Choroid plexus epithelial cell (primary cell): ENCODE measurements around the gene TIMM13.

Source experiments
- DNase-seq: peaks from one replicate; pipeline ENCODE4 v3.0.0-alpha.2; 2010; ENCODE audit warnings: low read depth
- H3K4me3 ChIP-seq: 2 replicates; pipeline ENCODE4 v1.5.1; 2011; ENCODE audit warnings: low read depth, mild to moderate bottlenecking, control low read depth, low read length, moderate library complexity
- TF ChIP-seq, protein P1 (sequence below): conservative IDR thresholded peaks from 2 replicates; pipeline ENCODE4 v1.5.1; 2011; ENCODE audit warnings: low read depth, mild to moderate bottlenecking, control low read depth, inconsistent platforms, low read length, moderate library complexity

Gene TIMM13

DNA sequence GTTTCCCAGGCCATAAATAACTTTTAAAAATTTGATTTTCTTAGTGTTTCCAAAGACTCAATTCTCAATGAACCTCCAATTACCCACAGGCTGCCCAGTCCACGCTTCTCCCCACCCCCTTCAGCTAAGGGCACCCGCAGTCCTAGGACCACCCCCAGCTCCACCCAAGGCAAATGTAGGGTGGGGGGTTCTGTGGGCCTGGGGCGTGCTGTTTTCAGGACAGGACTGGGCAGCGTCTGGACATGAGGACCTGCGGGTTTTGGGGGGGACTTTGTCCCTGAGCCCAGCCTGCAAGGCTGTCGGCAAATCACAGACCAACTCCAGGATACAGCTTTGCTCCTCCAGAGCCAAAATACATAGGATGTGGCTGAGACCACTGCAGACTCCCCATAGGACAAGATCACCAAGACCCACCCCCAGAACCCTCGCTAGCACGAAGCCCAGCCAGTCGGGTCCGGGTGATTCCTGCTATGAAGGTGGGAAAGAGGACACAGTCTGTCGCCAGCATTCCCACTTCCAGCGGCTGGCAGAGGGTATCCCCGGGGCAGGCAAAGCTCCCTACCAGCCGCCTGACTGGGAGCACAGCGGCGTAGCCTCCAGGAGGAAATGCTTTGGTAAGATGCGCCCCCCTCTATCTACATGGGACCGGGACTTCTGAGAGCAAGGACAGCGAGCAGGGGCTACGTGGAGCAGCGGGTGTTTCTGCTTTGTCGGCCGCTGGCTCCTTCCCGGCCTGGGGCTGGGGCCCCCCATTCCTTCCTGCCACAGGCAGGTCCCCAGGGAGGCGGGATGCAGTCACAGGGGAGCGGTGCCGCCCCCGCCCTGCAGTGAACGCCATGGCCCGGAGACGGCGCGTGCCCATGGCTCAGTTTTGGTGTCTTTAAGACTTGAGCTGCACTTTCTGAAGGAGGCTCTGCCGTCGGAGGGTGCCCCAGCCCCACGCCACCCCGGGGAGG, 1.6 kb upstream of the TIMM13 start:
- TF ChIP-seq, protein P1, sequence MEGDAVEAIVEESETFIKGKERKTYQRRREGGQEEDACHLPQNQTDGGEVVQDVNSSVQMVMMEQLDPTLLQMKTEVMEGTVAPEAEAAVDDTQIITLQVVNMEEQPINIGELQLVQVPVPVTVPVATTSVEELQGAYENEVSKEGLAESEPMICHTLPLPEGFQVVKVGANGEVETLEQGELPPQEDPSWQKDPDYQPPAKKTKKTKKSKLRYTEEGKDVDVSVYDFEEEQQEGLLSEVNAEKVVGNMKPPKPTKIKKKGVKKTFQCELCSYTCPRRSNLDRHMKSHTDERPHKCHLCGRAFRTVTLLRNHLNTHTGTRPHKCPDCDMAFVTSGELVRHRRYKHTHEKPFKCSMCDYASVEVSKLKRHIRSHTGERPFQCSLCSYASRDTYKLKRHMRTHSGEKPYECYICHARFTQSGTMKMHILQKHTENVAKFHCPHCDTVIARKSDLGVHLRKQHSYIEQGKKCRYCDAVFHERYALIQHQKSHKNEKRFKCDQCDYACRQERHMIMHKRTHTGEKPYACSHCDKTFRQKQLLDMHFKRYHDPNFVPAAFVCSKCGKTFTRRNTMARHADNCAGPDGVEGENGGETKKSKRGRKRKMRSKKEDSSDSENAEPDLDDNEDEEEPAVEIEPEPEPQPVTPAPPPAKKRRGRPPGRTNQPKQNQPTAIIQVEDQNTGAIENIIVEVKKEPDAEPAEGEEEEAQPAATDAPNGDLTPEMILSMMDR, result no peak
- H3K4me3 ChIP-seq, result no peak overlapping the region
- no peak for DNase-seq

DNA sequence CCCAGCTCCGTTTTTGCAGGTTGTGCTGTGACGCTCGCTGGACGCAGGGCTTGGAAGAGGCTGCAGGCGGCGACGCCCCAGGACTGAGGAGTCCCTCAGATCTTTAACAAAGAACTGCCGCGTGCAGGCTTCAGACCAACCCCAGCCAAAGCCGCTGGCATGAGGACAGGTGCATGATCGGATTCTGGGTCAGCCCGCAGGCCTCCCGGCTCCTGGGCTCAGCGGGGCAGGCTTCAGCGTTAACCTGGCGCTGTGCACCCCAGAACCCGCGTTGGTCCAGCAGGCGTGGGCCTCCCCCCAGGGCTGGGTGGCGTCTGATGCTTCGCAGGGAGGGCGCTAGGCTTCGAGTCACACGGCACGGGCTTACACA, 920 bp upstream of the TIMM13 start:
- H3K4me3 ChIP-seq, result peak overlapping the region; percentile 95

DNA sequence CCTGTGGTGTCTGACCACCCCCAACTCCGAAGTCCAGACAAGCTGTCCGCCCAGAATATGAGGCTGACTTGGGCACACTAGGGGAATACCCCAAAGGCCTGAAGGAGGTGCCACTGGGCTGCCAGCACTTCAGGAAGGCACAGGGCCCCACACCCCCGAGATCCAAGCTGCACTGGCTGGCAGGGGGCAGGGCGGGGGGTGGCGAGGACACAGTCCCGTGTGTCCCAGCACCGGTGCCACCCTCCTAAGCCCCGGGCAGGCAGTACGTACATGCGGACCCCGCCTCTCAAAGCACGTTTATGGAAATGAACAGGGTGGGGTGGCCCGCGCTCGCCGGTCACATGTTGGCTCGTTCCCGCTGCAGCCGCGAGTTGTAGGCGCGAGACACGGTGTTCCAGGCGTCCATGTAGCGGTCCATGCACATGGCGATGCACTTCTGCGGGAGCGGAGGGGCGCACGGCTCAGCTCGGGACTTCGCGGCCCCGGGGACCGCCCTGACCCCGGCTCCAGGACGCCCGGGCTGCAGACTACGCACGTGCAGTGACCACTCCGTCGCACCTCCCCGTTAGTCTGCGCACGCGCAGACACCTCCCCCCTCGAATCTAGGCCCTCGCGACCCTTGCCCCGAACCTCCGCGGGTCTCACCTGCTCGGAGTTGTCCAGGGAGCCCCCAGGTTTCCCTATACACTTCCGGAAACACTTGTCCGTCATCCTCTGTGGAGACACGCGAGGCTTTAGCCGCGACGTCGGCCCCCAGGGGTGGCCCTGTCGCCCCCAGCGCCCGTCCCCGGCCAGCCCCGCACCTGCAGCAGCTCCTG, 566 bp downstream of the TIMM13 start:
- DNase-seq, result peak; percentile 35
- peak overlapping the region; percentile 95 for H3K4me3 ChIP-seq
- TF ChIP-seq, protein P1, result no peak

More for the DNA sequence above, 920 bp upstream of the TIMM13 start:
- TF ChIP-seq, protein P1, result peak; percentile 14
- peak; percentile 40 for DNase-seq

DNA sequence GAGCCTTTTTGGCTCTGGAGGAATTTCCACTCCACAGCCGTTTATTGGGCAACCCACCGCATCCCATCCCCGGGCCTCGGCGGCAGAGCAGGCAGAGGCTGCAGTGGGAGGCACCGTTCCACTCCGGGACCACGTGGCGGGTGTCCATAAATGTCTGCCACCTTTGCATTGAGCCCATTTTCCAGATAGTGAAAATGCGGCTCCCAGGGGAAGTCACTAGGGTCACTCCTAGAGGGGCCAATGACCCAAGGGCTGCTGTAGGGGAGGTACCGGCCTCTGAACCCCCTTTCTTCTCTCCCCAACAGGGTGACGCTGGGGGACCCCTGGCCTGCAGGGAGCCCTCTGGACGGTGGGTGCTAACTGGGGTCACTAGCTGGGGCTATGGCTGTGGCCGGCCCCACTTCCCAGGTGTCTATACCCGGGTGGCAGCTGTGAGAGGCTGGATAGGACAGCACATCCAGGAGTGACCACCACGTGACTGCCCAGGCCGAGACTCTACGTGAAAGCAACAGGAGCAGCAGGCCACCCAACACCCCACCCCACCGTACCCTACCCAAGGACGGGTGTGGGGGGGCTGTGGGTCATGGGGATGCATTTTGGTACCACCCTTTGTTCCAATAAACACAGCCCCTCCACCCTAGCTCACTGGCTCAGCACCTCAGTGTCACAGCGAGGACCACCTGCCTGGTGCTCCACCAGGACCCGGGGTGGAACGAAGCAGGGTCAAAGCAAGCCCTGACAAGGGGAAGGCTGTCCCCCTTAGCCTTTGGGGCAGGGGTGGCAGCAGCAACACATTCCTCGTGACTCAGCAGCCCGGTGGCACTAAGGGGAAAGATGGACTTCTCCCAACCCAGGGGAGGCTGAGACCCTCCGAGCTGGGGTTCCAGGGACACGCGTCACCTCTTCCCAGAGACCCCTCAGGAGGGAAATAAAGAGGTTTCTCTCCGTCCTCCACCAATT, 1.5 kb downstream of the TIMM13 start:
- TF ChIP-seq, protein P1, result no peak
- peak overlapping the region; percentile 95 for H3K4me3 ChIP-seq
- no peak for DNase-seq

DNA sequence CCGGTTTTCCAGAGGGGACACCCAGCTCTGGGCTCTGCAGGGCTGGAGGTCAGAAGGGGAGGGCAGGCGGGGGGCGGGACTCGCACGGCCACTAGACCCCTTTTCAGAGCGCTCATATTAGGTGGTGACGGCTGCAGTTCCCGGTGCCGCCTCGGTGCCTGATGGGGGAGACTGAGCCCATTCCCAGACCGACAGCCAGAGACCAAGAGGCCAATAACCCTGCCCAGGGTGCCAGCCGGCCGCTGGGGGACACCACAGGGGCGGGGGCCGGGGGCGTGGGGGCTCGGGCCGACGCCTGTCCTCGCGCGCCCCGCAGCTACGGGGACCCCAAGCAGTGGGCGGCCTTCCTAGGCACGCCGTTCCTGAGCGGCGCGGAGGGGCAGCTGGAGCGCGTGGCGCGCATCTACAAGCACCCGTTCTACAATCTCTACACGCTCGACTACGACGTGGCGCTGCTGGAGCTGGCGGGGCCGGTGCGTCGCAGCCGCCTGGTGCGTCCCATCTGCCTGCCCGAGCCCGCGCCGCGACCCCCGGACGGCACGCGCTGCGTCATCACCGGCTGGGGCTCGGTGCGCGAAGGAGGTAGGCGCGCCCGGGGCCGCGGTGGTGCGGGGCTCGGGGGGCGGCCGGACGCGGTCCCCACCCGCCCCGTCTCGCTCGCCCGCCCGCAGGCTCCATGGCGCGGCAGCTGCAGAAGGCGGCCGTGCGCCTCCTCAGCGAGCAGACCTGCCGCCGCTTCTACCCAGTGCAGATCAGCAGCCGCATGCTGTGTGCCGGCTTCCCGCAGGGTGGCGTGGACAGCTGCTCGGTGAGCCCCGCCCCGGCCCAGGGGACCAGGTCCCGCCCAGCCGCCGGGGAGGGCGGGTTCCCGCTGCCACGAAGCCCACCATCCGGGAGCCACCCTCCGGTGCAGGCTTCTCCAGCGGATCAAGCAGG, 2.4 kb downstream of the TIMM13 start:
- H3K4me3 ChIP-seq, result peak overlapping the region; percentile 41
- TF ChIP-seq, protein P1, result peak; percentile 44
- peak; percentile 83 for DNase-seq
